ENCODE data around the gene TMEM170A. TPM values are rescaled to one million over a fixed set of nuclear protein-coding genes. Genes with fewer than 3 reads are reported as not detected.
"Not testable (repeated sequence)": the region's sequence is repeated elsewhere in the genome, so short reads cannot be mapped to it uniquely, and the experiment has no call there.

Gene TMEM170A
- polyA plus RNA-seq, 1 donor (not counting 4 experiments of a cell fraction or from before 2014, with no cell fraction given), result 22.1 TPM

- Histone ChIP-seq H3K27me3 (ENCODE audit: control insufficient read depth, extremely low read depth, insufficient read depth, low read length) (no peaks in the 10 kb centered on the region), H3K4me1 (ENCODE audit: control insufficient read depth, extremely low read depth, insufficient read depth, low read length) (peaks cover 14% of the 10 kb centered on the region), H3K27ac (ENCODE audit: control insufficient read depth, insufficient read depth, low read length) (no peak overlapping the region), H3K9me1 (ENCODE audit: control insufficient read depth, extremely low read depth, insufficient read depth, low read length) (no peaks in the 10 kb centered on the region), H3K9ac (ENCODE audit: control insufficient read depth, extremely low read depth, insufficient read depth, low read length) (no peak overlapping the region), H4K20me1 (ENCODE audit: control insufficient read depth, extremely low read depth, insufficient read depth, low read length) (no peaks in the 10 kb centered on the region), H2AFZ (ENCODE audit: control insufficient read depth, low read length) (no peak overlapping the region), H3K4me3 (ENCODE audit: control insufficient read depth in 2 of 3, extremely low read depth in 1 of 3, insufficient read depth in 2 of 3, low read depth in 1 of 3, low read length in 3 of 3) (no peak overlapping the region), H3K9me3 (ENCODE audit: control insufficient read depth, low read depth, low read length) (no peaks in the 10 kb centered on the region), H3K79me2 (ENCODE audit: control insufficient read depth, insufficient read depth, low read length) (peaks cover 25% of the 10 kb centered on the region), H3K36me3 (ENCODE audit: control insufficient read depth in 2 of 2, extremely low read depth in 1 of 2, insufficient read depth in 2 of 2, low read length in 2 of 2) (no peaks in the 10 kb centered on the region), H3K4me2 (ENCODE audit: control insufficient read depth, extremely low read depth, insufficient read depth, low read depth, low read length) (no peak overlapping the region)
- FAIRE-seq (no peak), DNase-seq (ENCODE audit: low read depth, low spot score) (no peak)
- TF ChIP-seq CTCF (optimal IDR thresholded peaks at IDR 0.05 in 1 of 3, IDR thresholded peaks at IDR 0.05 in 1 of 3, conservative IDR thresholded peaks at IDR 0.05 in 1 of 3; ENCODE audit: extremely low read depth in 1 of 3, insufficient read depth in 2 of 3, low read length in 3 of 3), result no peak
- TF ChIP-seq EZH2 (IDR thresholded peaks at IDR 0.05; ENCODE audit: low read length), result no peak
- dilution Hi-C loops (cut with MboI; ENCODE audit: extremely low pct_ligation_motif_present, low sequenced_read_pairs), result no loop called here
Observed at GRCh38 chr16:75466760-75467159, 2.3 kb upstream of the TMEM170A start.

- FAIRE-seq; H3K27me3 ChIP-seq (ENCODE audit: control insufficient read depth, extremely low read depth, insufficient read depth, low read length); H3K9me3 ChIP-seq (ENCODE audit: control insufficient read depth, low read depth, low read length); H3K9me1 ChIP-seq (ENCODE audit: control insufficient read depth, extremely low read depth, insufficient read depth, low read length); dilution Hi-C loops (cut with MboI; ENCODE audit: extremely low pct_ligation_motif_present, low sequenced_read_pairs); DNase-seq (ENCODE audit: low read depth, low spot score); H4K20me1 ChIP-seq (ENCODE audit: control insufficient read depth, extremely low read depth, insufficient read depth, low read length): not testable (repeated sequence)
- peaks cover 4 to 11% of the 10 kb centered on the region in 2 experiments for H3K36me3 ChIP-seq (ENCODE audit: control insufficient read depth in 2 of 2, extremely low read depth in 1 of 2, insufficient read depth in 2 of 2, low read length in 2 of 2)
- H2AFZ ChIP-seq (ENCODE audit: control insufficient read depth, low read length), result peak overlapping the region; percentile 73
- H3K4me1 ChIP-seq (ENCODE audit: control insufficient read depth, extremely low read depth, insufficient read depth, low read length), result peaks cover 15% of the 10 kb centered on the region
- H3K4me2 ChIP-seq (ENCODE audit: control insufficient read depth, extremely low read depth, insufficient read depth, low read depth, low read length), result peak overlapping the region; percentile 85
- H3K27ac ChIP-seq (ENCODE audit: control insufficient read depth, insufficient read depth, low read length), result peak overlapping the region; percentile 71
- peaks cover 56% of the 10 kb centered on the region for H3K79me2 ChIP-seq (ENCODE audit: control insufficient read depth, insufficient read depth, low read length)
- peak overlapping the region; percentile 83 for H3K9ac ChIP-seq (ENCODE audit: control insufficient read depth, extremely low read depth, insufficient read depth, low read length)
- peak overlapping the region; percentile 69 to 81 (median 73) for H3K4me3 ChIP-seq (ENCODE audit: control insufficient read depth in 2 of 3, extremely low read depth in 1 of 3, insufficient read depth in 2 of 3, low read depth in 1 of 3, low read length in 3 of 3)
Observed at GRCh38 chr16:75463389-75464121, 934 bp downstream of the TMEM170A start.

All from keratinocyte (primary cell).